ENCODE data around the gene GTF2H2C. TPM values are rescaled to one million over a fixed set of nuclear protein-coding genes. Genes with fewer than 3 reads are reported as not detected.

GTF2H2C gene
- polyA plus RNA-seq, 1 of the 3 experiments (the other 2 are of a cell fraction), result 23.4 TPM

DNA sequence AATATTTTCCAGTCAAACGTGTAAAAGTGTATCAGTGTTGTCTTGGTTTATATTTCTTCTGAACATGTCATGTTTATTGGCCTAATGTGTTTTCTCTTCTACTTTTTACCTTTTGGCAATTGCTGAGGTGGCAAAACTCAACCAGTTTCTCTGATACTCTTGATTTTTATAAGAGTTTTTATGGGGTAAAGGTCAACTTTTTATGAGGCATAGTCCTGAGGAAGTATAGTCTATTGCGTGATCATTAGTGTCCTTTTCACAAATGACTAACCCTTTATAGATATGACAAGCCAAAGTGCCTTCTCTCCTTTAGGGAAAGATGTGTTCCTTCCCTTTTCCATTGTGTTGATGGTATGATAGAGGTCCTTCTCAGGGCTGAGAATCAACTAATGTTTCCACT is 34.5 kb upstream of the GTF2H2C start:
- WGBS (ENCODE audit: low lambda C conversion rate), result 61% methylated on average over 2 of the region's 2 CpGs
- CTCF ChIA-PET, result no interaction called here
- no peaks in the 10 kb centered on the region for H3K27me3 ChIP-seq (ENCODE audit: insufficient read depth)
- TF ChIP-seq TAF1 (IDR thresholded peaks at IDR 0.05; ENCODE audit: borderline replicate concordance, low read depth, low read length) (no peak), EP300 (IDR thresholded peaks at IDR 0.05; ENCODE audit: borderline replicate concordance in 1 of 2, low read depth in 1 of 2, low read length in 1 of 2) (no peak), ELF1 (IDR thresholded peaks at IDR 0.05) (no peak), GATA2 (CRISPR knock-in tag; IDR thresholded peaks at IDR 0.05) (no peak), TEAD4 (IDR thresholded peaks at IDR 0.05; ENCODE audit: borderline replicate concordance, insufficient read depth) (no peak), JUND (IDR thresholded peaks at IDR 0.05) (no peak), FOXJ3 (CRISPR knock-in tag; IDR thresholded peaks at IDR 0.05) (no peak), FOXM1 (IDR thresholded peaks at IDR 0.05; ENCODE audit: low read depth) (no peak), TCF12 (IDR thresholded peaks at IDR 0.05) (no peak), MEF2A (IDR thresholded peaks at IDR 0.05; ENCODE audit: borderline replicate concordance, low read depth) (no peak), EZH2phosphoT487 (IDR thresholded peaks at IDR 0.05; ENCODE audit: borderline replicate concordance, low read depth) (no peak)
- TF ChIP-seq, protein P1, sequence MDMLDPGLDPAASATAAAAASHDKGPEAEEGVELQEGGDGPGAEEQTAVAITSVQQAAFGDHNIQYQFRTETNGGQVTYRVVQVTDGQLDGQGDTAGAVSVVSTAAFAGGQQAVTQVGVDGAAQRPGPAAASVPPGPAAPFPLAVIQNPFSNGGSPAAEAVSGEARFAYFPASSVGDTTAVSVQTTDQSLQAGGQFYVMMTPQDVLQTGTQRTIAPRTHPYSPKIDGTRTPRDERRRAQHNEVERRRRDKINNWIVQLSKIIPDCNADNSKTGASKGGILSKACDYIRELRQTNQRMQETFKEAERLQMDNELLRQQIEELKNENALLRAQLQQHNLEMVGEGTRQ (IDR thresholded peaks at IDR 0.05; ENCODE audit: borderline replicate concordance, low read depth, low read length), result no peak
- TF ChIP-seq, protein P2, sequence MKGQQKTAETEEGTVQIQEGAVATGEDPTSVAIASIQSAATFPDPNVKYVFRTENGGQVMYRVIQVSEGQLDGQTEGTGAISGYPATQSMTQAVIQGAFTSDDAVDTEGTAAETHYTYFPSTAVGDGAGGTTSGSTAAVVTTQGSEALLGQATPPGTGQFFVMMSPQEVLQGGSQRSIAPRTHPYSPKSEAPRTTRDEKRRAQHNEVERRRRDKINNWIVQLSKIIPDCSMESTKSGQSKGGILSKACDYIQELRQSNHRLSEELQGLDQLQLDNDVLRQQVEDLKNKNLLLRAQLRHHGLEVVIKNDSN (IDR thresholded peaks at IDR 0.05; ENCODE audit: borderline replicate concordance, low read depth), result no peak
- H2AFZ ChIP-seq (ENCODE audit: low read depth), result no peak overlapping the region
- H3K27ac ChIP-seq (ENCODE audit: low read depth in 2 of 2, low read length in 1 of 2), result no peak overlapping the region
- H3K4me3 ChIP-seq (ENCODE audit: low read depth in 2 of 2, low read length in 1 of 2), result no peak overlapping the region
- H3K79me2 ChIP-seq (ENCODE audit: insufficient read depth), result no peaks in the 10 kb centered on the region
- POLR2A ChIA-PET, result no interaction called here
- no peak for DNase-seq
- no peaks in the 10 kb centered on the region for H3K9me3 ChIP-seq
- peaks cover 6% of the 10 kb centered on the region for H3F3A ChIP-seq (replicated peaks; ENCODE audit: insufficient read depth)
- H3K4me1 ChIP-seq (ENCODE audit: control insufficient read depth in 1 of 2, insufficient read depth in 2 of 2, low read depth in 1 of 2, low read length in 1 of 2), result peaks cover 0 to 4% of the 10 kb centered on the region in 2 experiments; a peak in 1 of 4 replicates
- H3K9ac ChIP-seq, result no peak overlapping the region
- no peaks in the 10 kb centered on the region for H3K9me2 ChIP-seq
- no peaks in the 10 kb centered on the region for H3K36me3 ChIP-seq (replicated peaks in 1 of 2; ENCODE audit: control insufficient read depth in 1 of 2, insufficient read depth in 2 of 2, low read length in 1 of 2)
- no peaks in the 10 kb centered on the region for H4K20me1 ChIP-seq (ENCODE audit: insufficient read depth)
- no peak overlapping the region for H3K4me2 ChIP-seq

DNA sequence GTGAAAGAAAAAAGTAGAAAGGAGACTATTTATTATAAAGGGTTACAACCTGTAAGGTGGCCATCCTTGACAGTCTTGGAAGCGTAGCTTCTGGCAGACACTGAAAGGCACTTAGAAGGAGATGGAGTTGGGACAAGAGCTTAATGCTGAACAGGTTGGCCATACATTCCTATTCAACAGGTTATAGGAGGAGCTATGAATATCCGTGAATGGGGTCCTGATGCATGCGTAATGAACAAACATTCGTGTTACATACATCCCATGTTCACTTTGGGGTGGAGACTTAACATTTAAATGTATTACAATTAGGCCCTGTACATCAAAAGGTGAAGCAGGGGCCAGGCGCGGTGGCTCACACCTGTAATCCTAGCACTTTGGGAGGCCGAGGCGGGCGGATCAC is 33.3 kb upstream of the GTF2H2C start:
- H3K9ac ChIP-seq, result no peak overlapping the region
- no peaks in the 10 kb centered on the region for H4K20me1 ChIP-seq (ENCODE audit: insufficient read depth)
- TF ChIP-seq, protein P3, sequence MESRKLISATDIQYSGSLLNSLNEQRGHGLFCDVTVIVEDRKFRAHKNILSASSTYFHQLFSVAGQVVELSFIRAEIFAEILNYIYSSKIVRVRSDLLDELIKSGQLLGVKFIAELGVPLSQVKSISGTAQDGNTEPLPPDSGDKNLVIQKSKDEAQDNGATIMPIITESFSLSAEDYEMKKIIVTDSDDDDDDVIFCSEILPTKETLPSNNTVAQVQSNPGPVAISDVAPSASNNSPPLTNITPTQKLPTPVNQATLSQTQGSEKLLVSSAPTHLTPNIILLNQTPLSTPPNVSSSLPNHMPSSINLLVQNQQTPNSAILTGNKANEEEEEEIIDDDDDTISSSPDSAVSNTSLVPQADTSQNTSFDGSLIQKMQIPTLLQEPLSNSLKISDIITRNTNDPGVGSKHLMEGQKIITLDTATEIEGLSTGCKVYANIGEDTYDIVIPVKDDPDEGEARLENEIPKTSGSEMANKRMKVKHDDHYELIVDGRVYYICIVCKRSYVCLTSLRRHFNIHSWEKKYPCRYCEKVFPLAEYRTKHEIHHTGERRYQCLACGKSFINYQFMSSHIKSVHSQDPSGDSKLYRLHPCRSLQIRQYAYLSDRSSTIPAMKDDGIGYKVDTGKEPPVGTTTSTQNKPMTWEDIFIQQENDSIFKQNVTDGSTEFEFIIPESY (IDR thresholded peaks at IDR 0.05; ENCODE audit: borderline replicate concordance, low read depth), result no peak
- H3F3A ChIP-seq (replicated peaks; ENCODE audit: insufficient read depth), result no peaks in the 10 kb centered on the region
- CTCF ChIA-PET, result no interaction called here
- H3K9me2 ChIP-seq, result no peaks in the 10 kb centered on the region
- no peak overlapping the region for H3K27ac ChIP-seq (ENCODE audit: low read depth in 2 of 2, low read length in 1 of 2)
- WGBS (ENCODE audit: low lambda C conversion rate), result 94% methylated on average over 9 of the region's 9 CpGs
- no peak overlapping the region for H3K4me3 ChIP-seq (ENCODE audit: low read depth in 2 of 2, low read length in 1 of 2)
- H3K4me2 ChIP-seq, result no peak overlapping the region
- no peaks in the 10 kb centered on the region for H3K79me2 ChIP-seq (ENCODE audit: insufficient read depth)
- no peaks in the 10 kb centered on the region for H3K36me3 ChIP-seq (replicated peaks in 1 of 2; ENCODE audit: control insufficient read depth in 1 of 2, insufficient read depth in 2 of 2, low read length in 1 of 2)
- POLR2A ChIA-PET, result no interaction called here
- H3K9me3 ChIP-seq, result no peaks in the 10 kb centered on the region
- H2AFZ ChIP-seq (ENCODE audit: low read depth), result no peak overlapping the region
- no peaks in the 10 kb centered on the region for H3K27me3 ChIP-seq (ENCODE audit: insufficient read depth)
- no peaks in the 10 kb centered on the region for H3K4me1 ChIP-seq (ENCODE audit: control insufficient read depth in 1 of 2, insufficient read depth in 2 of 2, low read depth in 1 of 2, low read length in 1 of 2)
- no peak for DNase-seq

Measured in SK-N-SH (cell line).